C1 segment of cervical spinal cord (tissue), 14 donors: ENCODE measurements around the gene TP53I11.

Source experiments
- DNase-seq, 14 donors: peaks; one replicate each; lab custom pipeline; 2025; lab: John Stamatoyannopoulos, UW

TP53I11 gene

DNA sequence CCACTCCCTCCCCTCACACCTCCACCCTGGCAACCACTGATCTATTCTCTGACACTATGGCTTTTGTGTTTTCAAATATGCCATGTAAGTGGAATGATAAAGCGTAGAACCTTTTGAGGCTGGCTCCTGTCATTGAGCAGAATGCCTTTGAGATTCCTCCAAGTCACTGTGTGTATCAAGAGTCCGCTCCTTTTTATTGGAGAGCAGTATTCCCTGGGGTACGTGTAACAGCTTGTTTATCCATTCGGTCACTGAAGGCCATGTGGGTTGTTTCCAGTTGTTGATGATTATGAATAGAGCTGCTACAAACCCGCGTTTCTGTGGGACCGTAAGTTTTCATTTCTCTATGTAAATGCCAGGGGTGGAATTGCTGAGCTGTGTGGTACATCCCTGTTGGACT, 10.3 kb downstream of the TP53I11 start:
- no peak for DNase-seq

DNA sequence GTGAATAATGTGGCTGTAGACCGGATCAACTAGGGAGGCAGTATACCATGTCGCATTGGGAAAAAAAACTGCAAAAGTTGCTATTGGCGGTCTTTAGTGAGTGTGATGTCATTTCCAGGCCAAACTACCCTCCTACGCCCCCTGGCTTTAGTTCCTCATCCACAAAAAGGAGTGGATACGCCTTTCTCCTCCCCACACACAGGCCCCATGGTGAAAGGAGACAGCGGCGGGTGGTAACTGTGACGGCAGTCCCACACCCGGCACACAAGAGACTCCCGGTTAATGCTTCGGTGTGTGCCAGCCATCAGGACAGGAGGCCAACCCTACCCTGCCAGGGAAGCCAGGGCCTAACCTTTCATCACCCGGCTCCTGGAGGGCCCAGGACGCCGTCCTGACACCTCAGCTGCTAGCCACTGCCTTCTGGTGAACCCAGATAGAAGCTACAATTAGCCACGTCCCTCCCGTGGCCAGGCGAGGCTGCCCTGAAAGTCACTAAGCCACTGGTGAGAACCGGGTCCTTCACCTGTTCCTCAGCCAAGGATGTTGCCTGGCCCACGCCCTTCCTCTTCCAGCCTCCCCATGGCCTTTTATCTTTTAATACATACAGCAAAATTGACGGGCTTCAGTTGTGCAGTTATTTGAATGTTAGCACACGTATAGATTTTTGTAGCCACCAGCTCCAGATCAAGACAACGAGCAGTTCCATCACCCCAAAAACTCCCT, 10.8 kb downstream of the TP53I11 start:
- DNase-seq = no peak

DNA sequence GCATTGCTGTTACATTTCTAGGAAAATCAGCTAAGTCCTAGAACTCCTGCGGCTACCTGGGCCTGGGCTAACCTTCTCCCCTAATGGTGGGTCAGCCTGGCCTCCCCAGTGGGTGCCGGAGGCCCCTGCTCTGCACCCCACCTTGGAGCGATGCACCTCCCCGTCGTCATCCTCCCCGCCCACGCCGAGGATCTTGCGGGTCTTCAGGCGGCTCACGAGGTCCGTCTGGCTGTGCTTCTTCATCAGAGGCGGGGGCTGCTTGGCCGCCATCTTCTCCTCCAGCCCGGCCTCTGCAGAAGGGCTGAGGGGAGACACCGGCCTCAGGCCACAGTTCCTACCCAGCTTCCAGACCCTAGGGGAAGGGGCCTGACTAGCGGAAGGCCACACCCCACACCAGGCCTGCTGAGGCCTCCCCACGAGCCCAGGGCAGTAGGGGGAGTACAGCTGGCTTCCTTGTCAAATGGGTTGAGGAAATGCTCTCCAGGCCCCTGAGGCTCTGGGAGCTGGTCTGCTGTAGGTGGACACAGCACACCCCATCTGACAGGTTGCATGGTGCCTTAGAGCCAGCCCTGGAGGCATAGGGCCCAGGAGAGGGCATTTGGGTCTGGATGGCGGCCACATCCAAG, 12.5 kb downstream of the TP53I11 start:
- DNase-seq = no peak

DNA sequence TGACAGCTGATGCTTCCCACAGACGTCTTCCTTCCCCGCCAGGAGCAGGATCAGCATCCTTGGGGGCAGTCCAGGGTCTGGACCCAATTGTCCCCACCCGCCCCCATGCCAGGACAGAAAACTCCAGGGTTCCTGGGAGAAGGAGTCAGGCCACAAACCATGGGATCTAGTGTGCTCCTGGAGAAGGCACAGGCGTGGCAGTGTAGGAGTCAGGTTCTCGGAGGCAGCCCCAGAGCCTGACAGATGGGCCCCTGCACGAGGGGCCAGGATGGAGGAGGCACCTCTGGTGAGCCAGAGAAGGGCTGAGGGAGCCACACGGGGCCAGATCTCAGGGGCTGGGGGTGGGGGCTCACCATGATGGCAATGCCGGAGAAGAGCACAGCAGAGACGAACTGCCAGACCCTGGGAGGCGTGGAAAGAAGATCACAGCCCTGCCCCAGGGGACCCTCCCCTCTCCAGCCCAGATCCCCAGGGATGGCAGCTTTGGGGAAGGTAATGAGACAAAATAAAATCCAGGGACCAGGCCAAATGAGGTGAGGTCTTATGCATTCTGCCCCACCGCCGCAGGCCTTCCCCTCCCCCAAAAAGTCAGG, 13.6 kb downstream of the TP53I11 start:
- DNase-seq = no peak

DNA sequence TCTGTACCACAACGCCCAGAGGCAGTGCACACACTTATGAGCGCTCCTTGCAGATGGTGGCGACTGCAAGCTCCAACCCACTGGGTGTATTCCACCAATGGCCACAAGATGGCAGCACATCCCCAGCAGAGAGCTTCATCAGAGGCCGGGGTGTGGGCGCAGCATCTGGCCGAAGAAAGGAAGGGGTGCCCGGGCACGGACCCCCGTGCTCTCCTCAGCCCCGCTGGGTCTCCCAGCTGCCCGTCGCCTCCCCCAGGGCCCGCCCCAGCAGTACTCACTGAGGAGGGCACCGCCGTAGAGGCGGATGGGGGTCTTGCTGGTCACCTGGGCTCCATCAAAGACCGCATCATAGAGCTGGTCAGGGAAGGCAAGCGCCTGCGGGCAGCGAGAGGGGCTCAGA, 14.2 kb downstream of the TP53I11 start:
- DNase-seq = peak in 13 of 14 donors; percentile 31 to 81 (median 65)

DNA sequence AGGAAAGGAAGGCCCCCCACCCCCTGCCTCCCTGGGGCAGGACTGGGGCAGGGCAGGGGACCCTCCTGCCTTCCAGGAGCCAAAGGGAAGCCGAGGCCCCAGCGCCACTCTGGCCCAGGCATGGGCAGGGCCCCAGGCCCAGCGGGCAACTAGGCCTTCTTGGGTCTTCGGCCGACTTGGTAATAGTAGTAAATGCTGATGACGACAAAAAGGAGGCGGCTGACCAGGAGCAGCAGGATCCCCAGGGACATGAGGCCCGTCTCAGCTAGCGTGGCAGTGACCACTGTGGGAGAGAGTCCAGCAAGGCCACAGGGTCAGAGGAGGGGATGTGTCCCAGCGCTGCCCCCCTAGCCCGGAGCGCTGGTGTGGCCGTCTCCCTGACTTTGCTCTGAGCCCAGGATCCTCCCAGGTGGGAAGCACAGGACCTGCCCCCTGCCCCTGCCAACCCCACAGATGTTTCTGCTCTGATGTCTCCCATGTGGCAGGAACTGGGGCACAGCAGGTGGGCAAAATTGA, 15.9 kb downstream of the TP53I11 start:
- DNase-seq = no peak

DNA sequence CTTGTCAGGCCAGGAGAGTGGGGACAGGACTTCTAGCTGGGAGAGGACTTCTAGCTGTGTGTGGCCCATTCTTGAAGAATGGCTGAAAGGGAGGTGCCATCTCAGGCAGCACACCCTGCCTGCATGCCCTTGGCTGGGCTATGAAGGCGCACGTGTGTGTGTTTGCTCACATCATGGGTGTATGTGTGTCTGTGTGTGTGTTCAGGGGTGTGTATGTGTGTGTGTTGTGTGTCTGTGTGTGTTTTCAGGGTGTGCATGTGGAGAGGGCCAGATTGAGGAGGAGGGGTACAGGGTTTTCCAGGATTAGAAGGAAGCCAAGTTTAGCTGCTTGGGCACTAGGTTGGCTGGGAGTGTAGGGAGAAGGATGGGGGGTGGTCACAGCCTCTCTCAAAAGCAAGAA, 16.6 kb downstream of the TP53I11 start:
- no peak for DNase-seq

DNA sequence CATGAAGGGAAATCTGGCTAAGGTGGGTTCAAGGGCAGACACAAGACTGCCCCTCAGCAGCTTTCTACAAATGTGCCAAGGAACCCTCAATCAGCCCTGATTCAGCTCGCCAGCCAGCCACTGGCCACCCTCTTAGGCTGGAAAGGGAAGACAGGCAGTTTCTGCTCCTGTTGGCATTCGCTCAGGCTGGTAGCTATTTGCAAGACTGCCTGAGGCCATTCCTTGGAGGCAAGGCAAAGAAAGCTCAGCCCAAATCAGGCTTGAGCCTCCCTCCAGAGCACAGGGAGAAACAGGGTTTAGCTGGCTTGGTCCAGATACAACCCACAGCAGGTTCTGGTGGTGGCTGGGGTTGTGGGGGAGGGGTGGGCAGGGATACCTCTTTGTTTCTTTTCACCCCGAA, 19.2 kb downstream of the TP53I11 start:
- no peak for DNase-seq

DNA sequence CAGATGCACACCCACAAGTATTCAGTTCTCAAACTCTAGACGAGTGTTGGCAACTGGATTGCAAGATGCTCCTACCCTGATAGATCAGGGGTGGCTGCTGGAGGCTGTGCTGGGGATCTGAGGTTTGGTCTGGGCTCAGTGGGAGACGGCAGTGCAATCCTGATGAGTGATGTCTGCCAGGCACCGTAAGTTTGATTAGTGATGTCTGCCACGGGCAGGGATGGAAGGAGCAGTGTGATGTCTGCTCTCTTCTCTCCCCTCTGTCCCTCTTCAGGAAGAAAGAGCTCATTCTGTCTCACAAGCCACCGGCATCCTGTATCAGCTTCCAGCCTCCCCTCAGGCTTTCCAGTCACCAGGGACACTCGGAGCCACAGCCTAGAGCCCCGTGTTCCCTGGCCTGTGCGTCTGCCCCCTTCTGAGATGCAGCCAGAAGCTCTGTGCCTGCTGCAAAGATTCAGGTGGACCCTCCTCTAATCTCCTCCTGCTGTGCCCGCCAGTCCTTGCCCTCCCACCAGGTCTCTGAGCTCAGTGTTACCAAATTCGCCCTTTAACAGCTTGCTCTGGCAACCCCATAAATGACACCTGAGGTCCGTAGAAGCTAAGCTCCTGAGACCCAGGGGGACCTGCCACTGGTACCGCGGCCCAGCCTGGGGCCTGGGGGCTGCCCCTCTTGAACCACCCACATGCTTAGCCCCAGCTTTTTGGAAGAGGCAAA, 19.9 kb downstream of the TP53I11 start:
- DNase-seq = no peak

DNA sequence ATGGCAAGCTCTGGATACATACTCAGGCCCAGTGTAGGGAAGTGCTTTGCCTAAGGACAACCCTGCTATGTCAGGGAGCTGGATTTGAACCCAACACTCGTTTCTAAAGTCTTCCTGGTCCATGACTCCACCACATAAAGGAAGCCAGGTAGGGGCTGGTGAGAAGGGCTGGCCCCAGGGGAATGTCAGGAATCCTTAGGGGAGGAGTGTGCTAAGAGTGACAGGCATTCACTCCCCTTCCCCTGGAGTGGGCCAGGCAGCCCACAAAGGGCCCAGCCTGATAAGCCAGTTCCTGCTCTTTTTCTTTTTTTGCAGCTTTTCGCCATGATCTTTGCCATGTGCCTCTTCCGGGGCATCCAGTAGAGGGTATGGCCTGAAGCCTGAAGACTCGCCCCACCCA, 21.9 kb downstream of the TP53I11 start:
- DNase-seq = no peak

DNA sequence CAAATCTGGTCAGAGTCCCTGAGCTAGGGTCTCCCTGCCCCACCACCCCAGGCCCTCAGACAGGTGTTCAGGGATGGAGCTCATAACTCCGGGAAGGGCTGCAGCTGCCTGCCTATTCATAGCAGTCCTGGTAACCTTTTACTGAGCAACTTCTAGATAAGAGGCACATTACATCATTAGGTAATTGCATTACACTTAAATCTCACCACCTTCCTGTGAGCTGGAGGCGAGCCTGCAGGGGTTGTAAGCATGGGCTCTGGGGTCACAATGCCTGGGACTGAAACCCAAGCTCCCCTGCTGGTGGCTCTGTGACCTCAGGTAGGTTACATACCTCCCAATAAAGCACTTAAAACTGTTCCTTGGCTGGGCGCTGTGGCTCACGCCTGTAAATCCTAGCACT, 22.5 kb downstream of the TP53I11 start:
- DNase-seq = no peak

DNA sequence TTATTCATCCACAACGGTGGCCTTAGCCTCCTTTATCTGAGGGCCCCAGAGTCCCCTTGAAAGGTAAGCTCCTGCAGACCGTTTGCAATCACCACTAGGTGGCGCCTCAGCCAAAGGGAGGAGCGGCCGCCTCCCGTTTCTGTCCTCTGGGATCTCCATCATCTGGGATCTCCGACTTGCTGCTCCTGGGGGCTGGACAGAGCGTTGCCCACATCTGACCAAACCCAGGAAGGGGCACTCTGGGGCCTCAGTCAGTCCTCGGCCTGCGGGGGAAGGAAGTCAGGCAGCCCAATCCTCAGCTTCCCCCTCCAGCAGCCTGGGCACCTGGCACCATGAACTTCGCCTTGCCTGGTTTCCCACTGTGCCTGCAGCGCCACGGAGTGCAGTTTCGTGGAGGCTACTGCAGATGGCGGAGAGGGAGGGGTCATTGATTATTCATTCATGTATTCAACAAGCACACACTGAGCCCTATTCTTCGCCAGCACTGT, 23.5 kb downstream of the TP53I11 start:
- peak in 13 of 14 donors; percentile 29 to 88 (median 78) for DNase-seq

DNA sequence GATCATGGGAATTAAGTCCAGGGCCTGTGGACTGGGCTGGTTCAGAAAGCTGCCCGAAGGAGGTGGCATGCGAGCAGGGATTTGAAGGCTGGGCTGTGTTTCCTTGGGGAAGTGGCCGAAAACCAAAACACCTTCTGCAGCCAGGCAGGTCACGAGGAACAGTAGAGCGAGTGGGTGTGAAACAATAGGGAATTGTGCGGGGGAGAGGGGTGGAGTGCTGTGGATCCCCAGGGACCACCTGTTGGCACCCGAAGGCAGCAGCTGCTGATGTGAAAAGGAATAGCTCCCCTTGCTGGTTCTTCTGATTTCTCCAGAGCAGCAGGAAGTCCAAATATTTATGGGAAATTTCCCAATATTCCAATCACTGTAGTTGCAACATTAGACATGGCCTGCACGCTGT, 24.6 kb downstream of the TP53I11 start:
- no peak for DNase-seq

DNA sequence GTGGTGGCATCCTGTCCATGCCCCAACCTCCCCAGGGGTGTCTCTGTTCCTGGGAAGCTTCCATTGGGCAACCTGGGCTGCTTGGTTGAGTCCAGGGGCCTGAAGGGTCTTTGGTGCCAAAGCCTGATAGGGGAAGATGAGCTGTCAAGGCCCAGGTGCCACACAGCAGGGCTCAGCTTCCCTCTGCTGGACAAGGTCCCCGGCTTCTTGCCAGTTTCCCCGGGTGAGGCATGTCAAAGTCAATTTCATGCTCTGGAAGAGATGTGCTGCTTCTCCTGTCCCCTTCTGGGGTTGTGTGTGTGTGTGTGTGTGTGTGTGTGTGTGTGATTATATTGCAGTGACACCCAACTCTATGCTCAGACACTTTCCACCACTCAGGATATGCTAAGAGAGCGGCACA, 26.9 kb downstream of the TP53I11 start:
- peak in 2 of 14 donors; percentile 16 to 94 for DNase-seq

DNA sequence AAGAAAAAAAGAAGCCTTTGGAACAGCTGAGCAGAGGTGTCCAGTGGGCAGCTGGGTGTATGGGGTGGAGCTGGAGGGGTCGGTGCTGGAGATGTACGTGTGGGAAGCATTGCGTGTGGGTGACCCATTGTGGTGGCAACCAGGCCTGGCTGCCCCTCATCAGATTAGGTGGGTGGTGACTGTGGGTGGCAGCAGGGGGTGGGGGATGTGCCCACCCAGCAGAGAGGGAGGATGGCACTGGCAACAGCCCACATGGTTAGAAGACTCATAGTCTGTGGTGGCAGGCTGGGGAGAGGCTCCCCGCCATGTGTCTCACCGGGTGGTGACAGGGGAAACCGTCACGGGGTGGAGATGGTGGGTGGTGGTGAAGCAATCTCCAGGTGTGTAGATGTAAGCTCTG, 27.6 kb downstream of the TP53I11 start:
- no peak for DNase-seq

DNA sequence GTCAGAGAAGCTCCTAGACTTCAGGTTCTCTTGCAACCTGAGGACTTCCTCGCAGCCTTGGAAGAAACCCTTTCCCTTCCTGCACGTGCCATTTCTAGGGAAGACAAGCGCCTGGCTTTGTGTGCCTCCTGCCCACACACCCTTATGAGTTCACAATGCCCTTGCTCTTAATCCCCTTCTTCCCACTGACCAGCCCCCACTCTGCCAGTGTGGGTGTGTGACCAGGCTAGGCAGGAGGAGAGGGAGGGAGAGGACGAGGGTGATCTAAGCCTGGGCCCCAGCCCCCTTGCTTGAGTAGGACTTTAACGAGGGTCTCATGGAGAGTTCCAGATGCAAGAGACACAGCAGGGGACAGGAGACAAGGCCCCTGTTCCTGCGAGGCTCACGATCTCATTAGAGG, 30.2 kb downstream of the TP53I11 start:
- no peak for DNase-seq

DNA sequence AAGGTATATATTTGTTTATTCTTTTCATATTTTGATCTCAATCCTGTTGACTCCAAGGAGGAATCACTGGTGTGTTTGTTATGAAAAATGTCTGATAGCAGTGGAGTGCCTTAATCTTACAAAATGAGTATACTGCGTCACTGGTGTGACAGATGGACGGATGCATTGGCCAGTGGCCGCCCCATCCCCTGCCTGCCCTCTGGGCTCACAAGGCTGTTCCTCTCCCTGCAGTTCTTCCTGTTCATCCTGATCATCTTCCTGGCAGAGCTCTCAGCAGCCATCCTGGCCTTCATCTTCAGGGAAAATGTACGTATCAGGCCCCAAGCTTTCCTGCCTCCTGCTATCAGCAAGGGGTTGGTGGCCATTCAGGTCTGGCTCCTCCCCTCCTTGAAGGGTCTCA, 32.9 kb downstream of the TP53I11 start:
- peak in 1 of 14 donors; percentile 81 for DNase-seq

DNA sequence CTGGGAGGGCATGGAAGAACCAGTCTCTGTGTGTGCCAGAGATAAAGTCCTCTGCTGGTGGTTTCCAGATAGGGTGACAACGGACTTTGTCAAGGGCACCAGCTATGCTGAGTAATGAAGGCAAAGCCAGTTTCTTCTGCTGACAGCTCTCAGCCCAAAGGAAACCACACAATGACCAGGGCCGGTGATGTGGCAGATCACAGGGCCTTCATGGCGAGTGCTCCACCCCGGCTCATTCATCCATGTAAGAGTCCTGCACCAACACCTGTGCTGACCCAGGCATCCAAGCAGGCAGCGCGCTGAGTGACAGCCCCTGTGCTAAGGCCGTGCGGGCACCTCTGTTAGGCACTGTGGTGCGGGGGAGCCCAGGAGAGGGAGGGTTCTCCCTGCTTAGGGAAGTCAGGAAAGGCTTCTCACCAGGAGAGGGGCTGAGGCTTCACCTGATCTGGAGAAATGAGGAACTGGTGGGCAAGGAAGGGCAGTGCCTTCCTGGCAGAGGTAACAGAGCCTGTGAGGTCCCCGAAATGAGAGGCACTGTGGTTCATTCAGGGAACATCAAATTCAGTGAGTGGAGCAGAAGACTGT, 33.8 kb downstream of the TP53I11 start:
- DNase-seq = no peak

DNA sequence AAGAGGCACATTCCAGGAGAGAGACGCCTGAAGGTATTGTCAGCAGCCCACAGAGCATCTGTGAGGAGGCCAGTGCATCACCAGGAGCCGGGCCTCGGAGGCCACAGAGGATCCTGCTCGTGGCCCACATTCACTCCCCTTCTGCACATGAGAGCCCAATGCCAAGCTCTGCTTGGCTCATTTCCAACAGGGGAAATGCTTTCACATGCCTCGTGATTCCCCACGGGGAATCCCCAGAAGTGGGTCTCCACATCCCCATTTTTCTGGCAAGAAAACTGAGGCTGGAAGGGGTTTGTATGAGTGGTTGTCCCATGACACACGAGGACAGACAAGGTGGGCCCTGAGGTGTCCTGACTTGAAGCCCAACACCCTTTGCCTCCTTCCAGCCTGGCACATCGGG, 34.4 kb downstream of the TP53I11 start:
- no peak for DNase-seq

DNA sequence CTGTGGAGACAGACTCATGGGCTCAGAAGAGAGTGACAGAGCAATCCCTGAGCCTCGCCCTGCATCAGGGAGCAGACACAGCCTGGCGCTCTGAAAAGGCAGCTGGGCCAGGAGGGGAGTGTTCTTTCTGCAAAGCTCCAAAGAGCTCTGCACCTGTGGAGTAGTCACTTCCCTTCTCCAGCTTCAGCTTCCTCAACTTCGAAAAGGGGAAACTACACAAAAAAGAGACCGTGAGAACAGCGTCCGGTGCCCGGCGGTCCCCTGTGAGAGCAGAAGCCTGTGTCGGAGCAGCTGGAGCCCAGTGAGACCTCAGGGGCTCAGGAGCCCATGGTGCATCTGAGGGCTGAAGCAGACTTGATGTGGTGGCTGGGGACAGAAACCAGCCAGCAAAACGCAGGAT, 35.1 kb downstream of the TP53I11 start:
- no peak for DNase-seq

DNA sequence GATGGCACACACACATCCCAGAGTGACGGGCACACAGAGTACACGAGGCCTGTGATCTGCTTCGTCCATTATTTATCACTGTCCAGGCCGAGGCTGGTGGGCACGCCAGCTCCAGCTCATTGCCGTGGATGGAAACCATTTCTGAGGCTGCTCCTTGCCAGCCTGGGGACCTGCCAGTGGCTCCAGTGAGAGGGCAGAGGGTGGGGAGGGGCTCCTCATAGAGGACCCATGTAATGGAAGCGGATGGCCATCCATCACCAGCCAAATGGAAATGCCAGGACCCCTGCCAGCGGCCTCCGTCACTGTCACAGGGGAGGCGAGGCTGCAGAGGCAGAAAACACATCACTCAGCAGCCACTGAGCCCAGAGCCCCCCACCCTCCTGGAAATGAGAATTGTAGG, 35.7 kb downstream of the TP53I11 start:
- peak in 1 of 14 donors; percentile 4 for DNase-seq

DNA sequence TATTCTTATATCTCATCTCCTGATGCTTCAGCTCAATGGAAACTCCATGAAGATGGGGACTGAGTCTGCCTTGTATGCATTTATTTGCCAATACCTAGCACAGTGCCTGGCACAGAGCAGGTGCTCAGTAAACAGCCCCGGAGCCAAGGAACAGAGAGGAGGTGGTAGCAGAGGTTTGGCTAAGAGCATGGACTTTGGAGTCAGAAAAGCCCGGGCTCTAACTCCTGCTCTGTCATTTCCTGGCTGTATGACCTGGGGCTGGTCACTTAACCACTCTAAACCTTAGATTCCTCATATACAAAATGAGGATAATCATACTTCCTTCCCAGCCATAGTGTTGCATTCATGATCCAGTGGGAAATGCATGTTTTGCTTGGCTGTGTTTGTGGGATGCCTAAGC, 36.6 kb downstream of the TP53I11 start:
- no peak for DNase-seq
